MCF 10A (cell line): Measurements from ENCODE around the gene PDLIM7. TPM values are rescaled to one million over a fixed set of nuclear protein-coding genes. Genes with fewer than 3 reads are reported as not detected.

ENCODE experiments used
- BruUV-seq: library from RNA; stranded (reverse); fragments of 400-500 nt; replicated peaks from 2 replicates; lab custom pipeline; 2021; lab: Mats Ljungman, UMichigan
- CTCF ChIA-PET: fragments of 300-600 bp; sonication (Branson Sonifier 250); formaldehyde crosslinking; extraction: SDS; loops from one replicate; lab custom pipeline; 2021; ENCODE audit warnings: antibody characterized with exemption, inconsistent platforms; lab: Yijun Ruan, JAX
- POLR2A ChIA-PET: fragments of 300-600, 350-650 bp; sonication (Branson Sonifier 250); formaldehyde crosslinking; extraction: SDS; loops from one replicate; lab custom pipeline; 2020; ENCODE audit warnings: antibody characterized with exemption, inconsistent platforms; lab: Yijun Ruan, JAX
- DNase-seq: peaks from one replicate; pipeline ENCODE4 v3.0.0-alpha.2; 2018; ENCODE audit not compliant: unreplicated experiment
- H3K27ac Mint-ChIP-seq: one replicate; pipeline ENCODE4 v1.8.0; 2022; ENCODE audit warnings: mild to moderate bottlenecking, low read depth, mixed read lengths; ENCODE audit not compliant: unreplicated experiment
- H3K27me3 Mint-ChIP-seq: one replicate; pipeline ENCODE4 v1.8.0; 2022; ENCODE audit warnings: mixed read lengths; ENCODE audit not compliant: insufficient read depth, unreplicated experiment
- H3K36me3 Mint-ChIP-seq: one replicate; pipeline ENCODE4 v1.8.0; 2022; ENCODE audit warnings: mild to moderate bottlenecking, moderate library complexity, mixed read lengths; ENCODE audit not compliant: insufficient read depth, unreplicated experiment
- H3K4me1 Mint-ChIP-seq: one replicate; pipeline ENCODE4 v1.8.0; 2022; ENCODE audit warnings: mixed read lengths; ENCODE audit not compliant: insufficient read depth, unreplicated experiment
- H3K4me3 Mint-ChIP-seq: one replicate; pipeline ENCODE4 v1.8.0; 2022; ENCODE audit warnings: mild to moderate bottlenecking, moderate library complexity, mixed read lengths; ENCODE audit not compliant: unreplicated experiment
- H3K9me3 Mint-ChIP-seq: one replicate; pipeline ENCODE4 v1.8.0; 2022; ENCODE audit warnings: mixed read lengths; ENCODE audit not compliant: unreplicated experiment
- CTCF ChIP-seq: fragments of 200-600 bp; IDR thresholded peaks from one replicate; pipeline ENCODE4 v1.8.0; 2022; ENCODE audit warnings: antibody characterized with exemption, mild to moderate bottlenecking; ENCODE audit not compliant: unreplicated experiment
- intact Hi-C: fragments of 100-400 bp; cut with micrococcal nuclease; formaldehyde crosslinking; loops from 2 replicates; pipeline ENCODE4 v1.14.1; 2022
- total RNA-seq: library from RNA; stranded (reverse); gene quantifications from 2 replicates; pipeline ENCODE4 v1.2.3, GENCODE V29; 2022

The PDLIM7 gene
- total RNA-seq, 1 experiment from 2014 or later = 257 TPM

- H3K4me1 Mint-ChIP-seq = peaks cover 37% of the 10 kb centered on the region
- POLR2A ChIA-PET = interaction anchor here (1.0 to 2.7 kb wide), 12 partner anchors 8 to 131 kb away, joined by 3 to 18 read pairs (median 6); partner anchors contain the start of genes DDX41 and GRK6
- intact Hi-C loops = loop anchor here (1.0 to 5.0 kb wide), 5 partner anchors 47 to 390 kb away; partner anchors contain the start of gene TMED9
- no peak for TF ChIP-seq CTCF
- no TSS peak for BruUV-seq
- H3K27me3 Mint-ChIP-seq = no peaks in the 10 kb centered on the region
- no peak for DNase-seq
- peak overlapping the region; percentile 20 for H3K27ac Mint-ChIP-seq
- CTCF ChIA-PET = interaction anchor here (0.5 to 8.6 kb wide), 56 partner anchors 8 to 456 kb away, joined by 3 to 83 read pairs (median 5); partner anchors contain the start of genes B4GALT7, DDX41, DOK3 and PFN3
- H3K4me3 Mint-ChIP-seq = peak overlapping the region; percentile 35
- H3K9me3 Mint-ChIP-seq = no peaks in the 10 kb centered on the region
- H3K36me3 Mint-ChIP-seq = no peaks in the 10 kb centered on the region
These were observed 4.7 kb upstream of the PDLIM7 start for GRCh38 chr5:177501874-177502678.

GRCh38 chr5:177500685-177501522 lies 3.5 kb upstream of the PDLIM7 start:
- BruUV-seq = no TSS peak
- intact Hi-C loops = loop anchor here (1.0 to 5.0 kb wide), 5 partner anchors 46 to 389 kb away; partner anchors contain the start of gene TMED9
- no peak overlapping the region for H3K27ac Mint-ChIP-seq
- no peaks in the 10 kb centered on the region for H3K36me3 Mint-ChIP-seq
- no peaks in the 10 kb centered on the region for H3K9me3 Mint-ChIP-seq
- H3K27me3 Mint-ChIP-seq = no peaks in the 10 kb centered on the region
- TF ChIP-seq CTCF = peak; percentile 96
- H3K4me1 Mint-ChIP-seq = peaks cover 43% of the 10 kb centered on the region
- no peak overlapping the region for H3K4me3 Mint-ChIP-seq
- DNase-seq = peak; percentile 90
- ChIA-PET POLR2A (interaction anchor here (0.6 to 2.7 kb wide), 12 partner anchors 9 to 192 kb away, joined by 3 to 18 read pairs (median 4); partner anchors contain the start of gene DDX41), CTCF (interaction anchor here (0.5 to 8.6 kb wide), 72 partner anchors 8 to 455 kb away, joined by 3 to 83 read pairs (median 4); partner anchors contain the start of genes B4GALT7, DDX41, DOK3 and PFN3)

- H3K4me1 Mint-ChIP-seq = peaks cover 50% of the 10 kb centered on the region
- intact Hi-C loops = loop anchor here (5.0 kb wide), 3 partner anchors 92 to 388 kb away; partner anchors contain the start of gene TMED9
- H3K4me3 Mint-ChIP-seq = no peak overlapping the region
- CTCF ChIA-PET = interaction anchor here (0.6 to 8.6 kb wide), 16 partner anchors 10 to 447 kb away, joined by 3 to 83 read pairs (median 24); partner anchors contain the start of genes DDX41, DOK3 and PFN3
- H3K27ac Mint-ChIP-seq = no peak overlapping the region
- no TSS peak for BruUV-seq
- no peaks in the 10 kb centered on the region for H3K9me3 Mint-ChIP-seq
- POLR2A ChIA-PET = interaction anchor here (0.7 to 1.9 kb wide), 4 partner anchors 16 to 191 kb away, joined by 3 to 7 read pairs (median 4); partner anchors contain the start of gene DDX41
- H3K27me3 Mint-ChIP-seq = no peaks in the 10 kb centered on the region
- no peak for TF ChIP-seq CTCF
- no peaks in the 10 kb centered on the region for H3K36me3 Mint-ChIP-seq
- no peak for DNase-seq
These were observed 2.4 kb upstream of the PDLIM7 start for GRCh38 chr5:177499842-177500241.
